Ascending aorta (tissue), 2 donors: Measurements from ENCODE around the gene CD44. TPM values are rescaled to one million over a fixed set of nuclear protein-coding genes. Genes with fewer than 3 reads are reported as not detected.

Experiments
- DNase-seq, 2 donors: peaks; one replicate each; pipeline ENCODE4 v3.0.0-alpha.2; 2019; ENCODE audit warnings: low spot score in 2 of 2
- H3K27ac ChIP-seq, 2 donors: fragments of 200-600 bp; sonication (generic); one replicate each; pipeline ENCODE4 v1.5.1; 2016 to 2017; ENCODE audit warnings: mild to moderate bottlenecking in 1 of 2
- H3K27me3 ChIP-seq: fragments of 200-600 bp; sonication (generic); one replicate; pipeline ENCODE4 v1.5.1; 2017
- H3K36me3 ChIP-seq, 2 donors: fragments of 200-600 bp; sonication (generic); one replicate each; pipeline ENCODE4 v1.5.1; 2016
- H3K4me1 ChIP-seq, 2 donors: fragments of 200-600 bp; sonication (generic); one replicate each; pipeline ENCODE4 v1.5.1; 2016 to 2017; ENCODE audit warnings: mild to moderate bottlenecking in 1 of 2
- H3K4me3 ChIP-seq, 2 donors: fragments of 200-600 bp; sonication (generic); one replicate each; pipeline ENCODE4 v1.5.1; 2016 to 2017; ENCODE audit warnings: mild to moderate bottlenecking in 1 of 2
- H3K9me3 ChIP-seq, 2 donors: fragments of 200-600 bp; sonication (generic); one replicate each; pipeline ENCODE4 v1.5.1; 2016
- CTCF ChIP-seq, 3 experiments: fragments of 200-600 bp in 2 of 3; fragments of 450-650 bp in 1 of 3; sonication (generic) in 2 of 3; IDR thresholded peaks; one replicate each; pipeline ENCODE4 v1.5.1; 2016 to 2019; ENCODE audit warnings: antibody characterized with exemption in 3 of 3, mild to moderate bottlenecking in 1 of 3, moderate library complexity in 1 of 3
- intact Hi-C: fragments of 100-400 bp; cut with DNase I; formaldehyde crosslinking; loops from one replicate; pipeline ENCODE4 v1.15.1; 2023
- total RNA-seq: library from RNA; depleted of rRNA; stranded (reverse); fragments of >200 nt; gene quantifications from one replicate; pipeline ENCODE4 v1.1.0, GENCODE V29; 2016

Gene CD44
- total RNA-seq, 1 donor from 2014 or later: 188 TPM

- Histone ChIP-seq H3K36me3 (no peaks in the 10 kb centered on the region), H3K27me3 (no peaks in the 10 kb centered on the region), H3K4me1 (peaks cover 19 to 50% of the 10 kb centered on the region in 2 donors), H3K27ac (peak overlapping the region; percentile 90 to 98), H3K4me3 (peak overlapping the region; percentile 70 to 83), H3K9me3 (no peaks in the 10 kb centered on the region)
- DNase-seq: peak; percentile 50 to 81
- intact Hi-C loops: loop anchor here (2.0 to 5.0 kb wide), 3 partner anchors 25 to 224 kb away; partner anchors contain the start of genes APIP and PDHX
- no peak for TF ChIP-seq CTCF (IDR thresholded peaks at IDR 0.05)
Measured at GRCh38 chr11:35141571-35141971, 2.6 kb downstream of the CD44 start.

GRCh38 chr11:35142481-35143075, 3.6 kb downstream of the CD44 start:
- no peak for TF ChIP-seq CTCF (IDR thresholded peaks at IDR 0.05)
- Histone ChIP-seq H3K27ac (peak overlapping the region; percentile 90 to 98), H3K4me1 (peaks cover 19 to 55% of the 10 kb centered on the region in 2 donors), H3K36me3 (no peaks in the 10 kb centered on the region), H3K4me3 (peak overlapping the region in 1 of 2 donors; percentile 83), H3K9me3 (no peaks in the 10 kb centered on the region), H3K27me3 (no peaks in the 10 kb centered on the region)
- no peak for DNase-seq
- intact Hi-C loops: loop anchor here (2.0 to 5.0 kb wide), 3 partner anchors 36 to 225 kb away; partner anchors contain the start of genes APIP and PDHX

GRCh38 chr11:35143297-35144135, 4.5 kb downstream of the CD44 start:
- Histone ChIP-seq H3K27me3 (no peaks in the 10 kb centered on the region), H3K9me3 (no peaks in the 10 kb centered on the region), H3K27ac (peak overlapping the region; percentile 54 to 98), H3K36me3 (peaks cover 0 to 2% of the 10 kb centered on the region in 2 donors), H3K4me3 (peak overlapping the region; percentile 3 to 31), H3K4me1 (peaks cover 19 to 50% of the 10 kb centered on the region in 2 donors)
- TF ChIP-seq CTCF (IDR thresholded peaks at IDR 0.05): no peak
- intact Hi-C loops: loop anchor here (2.0 to 5.0 kb wide), 3 partner anchors 35 to 226 kb away; partner anchors contain the start of genes APIP and PDHX
- DNase-seq: no peak

- peak overlapping the region; percentile 3 to 31 for H3K4me3 ChIP-seq
- no peak for TF ChIP-seq CTCF (IDR thresholded peaks at IDR 0.05)
- no peaks in the 10 kb centered on the region for H3K9me3 ChIP-seq
- H3K27ac ChIP-seq: peak overlapping the region; percentile 54 to 98
- no peak for DNase-seq
- H3K36me3 ChIP-seq: peaks cover 0 to 3% of the 10 kb centered on the region in 2 donors
- H3K27me3 ChIP-seq: no peaks in the 10 kb centered on the region
- intact Hi-C loops: loop anchor here (5.0 kb wide), 2 partner anchors 143 to 227 kb away; partner anchors contain the start of genes APIP and PDHX
- peaks cover 19 to 50% of the 10 kb centered on the region in 2 donors for H3K4me1 ChIP-seq
Measured at GRCh38 chr11:35144136-35144741, 5.3 kb downstream of the CD44 start.

- Histone ChIP-seq H3K27me3 (no peaks in the 10 kb centered on the region), H3K27ac (peak overlapping the region in 1 of 2 donors; percentile 11), H3K4me3 (peak overlapping the region; percentile 24 to 31), H3K4me1 (peaks cover 19 to 50% of the 10 kb centered on the region in 2 donors), H3K9me3 (no peaks in the 10 kb centered on the region), H3K36me3 (peaks cover 0 to 3% of the 10 kb centered on the region in 2 donors)
- no peak for TF ChIP-seq CTCF (IDR thresholded peaks at IDR 0.05)
- intact Hi-C loops: loop anchor here (5.0 kb wide), 2 partner anchors 142 to 228 kb away; partner anchors contain the start of genes APIP and PDHX
- no peak for DNase-seq
Measured at GRCh38 chr11:35144806-35145205, 5.8 kb downstream of the CD44 start.
